Hepatocyte (in vitro differentiated cells): ENCODE results near the gene ARHGAP33.

Source experiments
- CTCF ChIP-seq: fragments of 200-600 bp; sonication (generic); IDR thresholded peaks from 2 replicates; pipeline ENCODE4 v1.5.1; 2016; ENCODE audit warnings: antibody characterized with exemption, mild to moderate bottlenecking; ENCODE audit not compliant: poor library complexity
- EZH2 ChIP-seq: fragments of 200-600 bp; sonication (generic); IDR thresholded peaks from 2 replicates; pipeline ENCODE4 v1.6.1; 2016; ENCODE audit warnings: antibody characterized with exemption, mild to moderate bottlenecking, borderline replicate concordance
- EZH2phosphoT487 ChIP-seq: fragments of 200-600 bp; sonication (generic); IDR thresholded peaks from one replicate; pipeline ENCODE4 v1.6.1; 2018; ENCODE audit warnings: antibody characterized with exemption, mild to moderate bottlenecking, low read depth, moderate library complexity; ENCODE audit not compliant: unreplicated experiment, severe bottlenecking

DNA sequence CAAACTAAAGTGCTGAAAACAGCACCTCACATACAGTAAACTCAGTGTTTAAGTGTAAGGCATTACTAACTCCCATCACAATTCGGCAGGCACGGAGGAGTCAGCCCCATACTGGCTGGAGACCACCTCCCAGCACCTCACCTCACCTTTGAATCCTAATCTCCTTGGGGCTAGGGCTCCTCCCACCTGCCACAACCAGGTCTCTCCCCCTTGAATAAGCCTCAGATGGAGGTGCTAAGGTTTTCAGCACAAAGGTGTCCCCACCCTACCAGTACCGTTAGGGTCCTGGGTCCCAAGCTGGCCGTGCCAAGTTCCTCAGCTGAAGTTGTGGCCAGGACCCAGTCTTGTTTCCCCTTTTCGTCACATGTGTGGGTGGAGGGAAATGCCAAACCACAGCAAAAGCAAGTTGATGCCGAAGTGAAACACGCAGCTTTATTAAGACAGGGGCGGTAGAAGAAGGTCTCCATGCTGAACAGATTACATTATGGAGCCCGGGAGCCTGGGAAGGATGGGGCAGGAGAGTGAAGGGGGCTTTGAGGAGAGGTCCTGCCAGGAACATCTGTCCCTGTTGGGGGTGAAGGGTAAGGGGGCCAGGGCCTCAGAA lies 33.1 kb upstream of the ARHGAP33 start, which contains the start of gene IGFLR1:
- TF ChIP-seq CTCF, result no peak
- TF ChIP-seq EZH2, result no peak
- TF ChIP-seq EZH2phosphoT487, result no peak
